Aorta (tissue), 5 donors: Measurements from ENCODE around the gene LENG9. TPM values are rescaled to one million over a fixed set of nuclear protein-coding genes. Genes with fewer than 3 reads are reported as not detected.
"Not testable (repeated sequence)": the region's sequence is repeated elsewhere in the genome, so short reads cannot be mapped to it uniquely, and the experiment has no call there.

Experiments used
- ATAC-seq: fragments of 200-7000 bp; cut with Tn5 transposase; one replicate; pipeline ENCODE4 v1.9.1; 2022; ENCODE audit warnings: moderate library complexity; ENCODE audit not compliant: low FRiP score
- DNase-seq, 2 donors: peaks; one replicate each; pipeline ENCODE4 v3.0.0-alpha.2; 2020
- H3K27ac ChIP-seq, 2 donors: one replicate each; pipeline ENCODE4 v1.5.1; 2013; ENCODE audit warnings: low read length in 2 of 2, mild to moderate bottlenecking in 2 of 2, moderate library complexity in 2 of 2, control low read depth in 1 of 2, inconsistent platforms in 1 of 2, low read depth in 1 of 2
- H3K27me3 ChIP-seq, 2 donors: one replicate each; pipeline ENCODE4 v1.6.1; 2013; ENCODE audit warnings: control low read depth in 1 of 2, low read length in 1 of 2, mild to moderate bottlenecking in 1 of 2, moderate library complexity in 1 of 2; ENCODE audit not compliant: insufficient read depth in 2 of 2, control insufficient read depth in 1 of 2
- H3K36me3 ChIP-seq, 2 donors: one replicate each; pipeline ENCODE4 v1.6.1; 2013; ENCODE audit warnings: control low read depth in 1 of 2, low read length in 1 of 2, mild to moderate bottlenecking in 1 of 2; ENCODE audit not compliant: insufficient read depth in 2 of 2, control insufficient read depth in 1 of 2
- H3K4me1 ChIP-seq, 2 donors: one replicate each; pipeline ENCODE4 v1.6.1; 2013; ENCODE audit warnings: low read length in 2 of 2, control low read depth in 1 of 2, mild to moderate bottlenecking in 1 of 2, moderate library complexity in 1 of 2; ENCODE audit not compliant: insufficient read depth in 2 of 2, control insufficient read depth in 1 of 2
- H3K4me3 ChIP-seq, 2 donors: one replicate each; pipeline ENCODE4 v1.5.1; 2013; ENCODE audit warnings: low read length in 2 of 2, control low read depth in 1 of 2, mild to moderate bottlenecking in 1 of 2
- H3K9me3 ChIP-seq: one replicate; pipeline ENCODE4 v1.6.1; 2013; ENCODE audit warnings: mild to moderate bottlenecking, low read length; ENCODE audit not compliant: control insufficient read depth
- WGBS, 2 donors: extraction: QIAGEN DNeasy Blood & Tissue Kit; methylation state at CpG; one replicate each; pipeline ENCODE4 v1.1.7; 2013; 5-methylcytosine and 5-hydroxymethylcytosine counted together
- intact Hi-C, 2 donors: fragments of 100-400 bp; cut with DNase I; formaldehyde crosslinking; loops; one replicate each; pipeline versions ENCODE4 v1.14.2 to v1.15.0; 2022
- polyA plus RNA-seq, 2 donors: library from polyadenylated mRNA; stranded (reverse); fragments of 200-250 nt; gene quantifications; one replicate each; pipeline ENCODE4 v1.2.3, GENCODE V29; 2013
- total RNA-seq, 2 donors: library from RNA; stranded (reverse); fragmentation: NEBNext Ultra II Directional; extraction: Animal tissue kit (Norgen Biotek cat#: 25700); gene quantifications; one replicate each; pipeline ENCODE4 v1.2.1, GENCODE V29; 2021
- donor health status: healthy with polysubstance abuse.
- donor health status: Bipolar disorder and iron deficiency.
- donor health status: DM: no; HTN: no; CAD: no.
- donor health status: DM: no; HTN: no; CAD: no.
- donor health status: DM: yes; HTN: yes; CAD: no.

The LENG9 gene
- total and polyA plus RNA-seq, 4 donors: 2.1 to 7.4 (median 6.0) TPM

- Histone ChIP-seq H3K36me3 (no peaks in the 10 kb centered on the region), H3K27me3 (no peaks in the 10 kb centered on the region), H3K9me3 (no peaks in the 10 kb centered on the region), H3K4me3 (peak within 1 kb of the TSS; percentile 23 to 66), H3K27ac (peak within 1 kb of the TSS in 1 of 2 donors; percentile 7), H3K4me1 (no peaks in the 10 kb centered on the region)
- ATAC-seq (peak; percentile 92), DNase-seq (peak; percentile 87 to 91)
- intact Hi-C loops: no loop called here
- 7 to 8% methylated on average over 14 of the region's 14 CpGs for WGBS, 2 donors
These were observed 9.7 kb upstream of the LENG9 start, which contains the start of gene CDC42EP5 for GRCh38 chr19:54473071-54473891. Gene CDC42EP5, minus strand, starts transcription at chr19:54473296. Its CDS starts 7,749 bp downstream, at chr19:54465547.

DNA sequence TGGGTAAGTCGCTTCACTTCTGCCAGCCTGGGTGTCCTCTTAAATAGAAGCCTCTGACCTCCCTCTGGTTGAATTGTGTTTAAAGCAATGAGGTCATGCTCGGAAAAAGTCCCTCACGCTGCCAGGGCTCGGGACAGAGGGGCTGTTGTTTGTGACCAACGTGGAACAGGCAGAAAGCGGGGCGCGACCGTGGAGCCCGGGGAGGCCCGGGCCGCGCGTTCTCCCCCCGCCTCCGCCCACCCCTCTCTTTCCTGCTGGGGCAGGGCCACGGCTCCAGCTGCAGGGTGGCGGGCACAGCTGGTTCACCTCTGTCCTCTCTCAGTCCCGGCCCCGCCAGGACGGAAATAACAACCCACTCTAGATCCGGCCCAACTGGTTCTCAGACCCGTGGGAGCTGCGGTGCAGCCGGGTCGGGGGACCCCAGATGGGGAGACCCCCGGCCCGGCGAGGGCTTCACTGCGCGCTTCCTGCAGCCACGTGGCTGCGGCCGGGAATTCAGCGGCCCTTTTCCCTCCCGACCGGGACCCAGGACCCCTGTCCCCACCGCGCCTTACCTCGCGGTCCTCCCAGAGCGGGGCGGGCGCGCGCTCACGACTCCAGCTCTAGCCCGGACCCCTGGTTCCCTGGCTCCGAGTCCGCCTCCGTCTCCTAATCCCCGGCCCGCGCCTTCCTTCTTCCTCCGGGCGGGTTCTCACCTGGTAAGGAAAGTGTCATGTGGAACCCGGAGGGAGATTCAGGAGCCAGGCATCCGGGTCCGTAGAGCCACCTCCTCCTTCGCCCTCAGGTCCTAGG, 7.6 kb upstream of the LENG9 start:
- H3K9me3 ChIP-seq: no peaks in the 10 kb centered on the region
- intact Hi-C loops: no loop called here
- peak overlapping the region in 1 of 2 donors; percentile 79 for H3K27ac ChIP-seq
- ATAC-seq (peak; percentile 58), DNase-seq (peak; percentile 59 to 84)
- WGBS, 2 donors: 1% methylated on average over 57 to 60 of the region's 60 CpGs
- no peaks in the 10 kb centered on the region for H3K4me1 ChIP-seq
- no peaks in the 10 kb centered on the region for H3K36me3 ChIP-seq
- H3K27me3 ChIP-seq: no peaks in the 10 kb centered on the region
- H3K4me3 ChIP-seq: peak overlapping the region; percentile 29 to 69

GRCh38 chr19:54470276-54470887, 6.8 kb upstream of the LENG9 start:
- Histone ChIP-seq H3K9me3 (no peaks in the 10 kb centered on the region), H3K27ac (no peak overlapping the region), H3K4me1 (no peaks in the 10 kb centered on the region), H3K36me3 (no peaks in the 10 kb centered on the region), H3K4me3 (no peak overlapping the region), H3K27me3 (no peaks in the 10 kb centered on the region)
- no peak for ATAC-seq
- DNase-seq: no peak
- intact Hi-C loops: no loop called here
- 78 to 81% methylated on average over 10 of the region's 10 CpGs for WGBS, 2 donors

DNA sequence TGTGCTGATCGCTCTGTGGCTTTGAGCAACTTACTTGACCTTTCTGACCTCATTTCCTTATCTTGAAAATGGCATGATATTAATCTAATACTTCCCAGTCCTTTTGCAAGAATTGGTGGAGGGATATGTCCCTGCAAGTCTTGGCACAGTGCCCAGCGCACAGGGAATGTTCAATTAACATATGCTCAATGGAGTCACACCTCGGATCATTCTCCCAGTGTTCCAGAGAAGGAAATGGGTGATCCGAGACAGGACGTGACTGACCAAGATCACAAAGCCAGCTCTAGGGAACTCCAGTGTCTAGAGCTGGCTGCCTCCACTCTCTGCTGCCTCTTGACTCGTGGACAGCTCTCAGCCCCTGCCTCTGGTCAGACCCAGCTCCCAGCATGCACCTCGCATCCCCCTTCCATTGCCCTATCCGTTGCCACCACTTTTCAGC, 5.9 kb upstream of the LENG9 start:
- WGBS, 2 donors: 63% methylated on average over 8 of the region's 8 CpGs
- intact Hi-C loops: loop anchor here in 1 of 2 donors (10.0 kb wide), 1 partner anchor 1655 kb away; the partner anchor contains the start of gene ZNF787
- no peaks in the 10 kb centered on the region for H3K4me1 ChIP-seq
- ATAC-seq (no peak), DNase-seq (peak in 1 of 2 donors; percentile 83)
- no peaks in the 10 kb centered on the region for H3K36me3 ChIP-seq
- H3K4me3 ChIP-seq: no peak overlapping the region
- no peaks in the 10 kb centered on the region for H3K9me3 ChIP-seq
- H3K27me3 ChIP-seq: no peaks in the 10 kb centered on the region
- H3K27ac ChIP-seq: no peak overlapping the region

DNA sequence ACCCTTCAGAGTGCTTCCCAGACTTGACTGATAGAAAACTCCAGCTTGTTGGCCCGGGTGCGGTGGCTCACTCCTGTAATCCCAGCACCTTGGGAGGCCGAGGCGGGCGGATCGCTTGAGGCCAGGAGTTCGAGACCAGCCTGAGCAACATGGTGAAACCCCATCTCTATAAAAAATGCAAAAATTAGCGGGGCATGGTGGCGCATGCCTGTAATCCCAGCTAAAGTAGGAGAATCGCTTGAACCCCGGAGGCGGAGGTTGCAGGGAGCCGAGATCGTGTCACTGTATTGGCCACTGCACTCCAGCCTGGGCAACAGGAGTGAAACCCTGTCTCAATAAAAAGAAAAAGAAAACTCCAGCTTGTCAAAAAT, 2.5 kb upstream of the LENG9 start:
- intact Hi-C loops: loop anchor here in 1 of 2 donors (10.0 kb wide), 1 partner anchor 1659 kb away; the partner anchor contains the start of gene ZNF787
- H3K4me3 ChIP-seq, H3K9me3 ChIP-seq, H3K27ac ChIP-seq, ATAC-seq, H3K4me1 ChIP-seq, H3K27me3 ChIP-seq, H3K36me3 ChIP-seq: not testable (repeated sequence)
- 94 to 96% methylated on average over 14 of the region's 14 CpGs for WGBS, 2 donors
- peak in 1 of 2 donors; percentile 58 for DNase-seq

- H3K27ac ChIP-seq: no peak overlapping the region
- intact Hi-C loops: loop anchor here in 1 of 2 donors (10.0 kb wide), 1 partner anchor 1659 kb away; the partner anchor contains the start of gene ZNF787
These were observed 2.0 kb upstream of the LENG9 start for GRCh38 chr19:54465426-54466109.

DNA sequence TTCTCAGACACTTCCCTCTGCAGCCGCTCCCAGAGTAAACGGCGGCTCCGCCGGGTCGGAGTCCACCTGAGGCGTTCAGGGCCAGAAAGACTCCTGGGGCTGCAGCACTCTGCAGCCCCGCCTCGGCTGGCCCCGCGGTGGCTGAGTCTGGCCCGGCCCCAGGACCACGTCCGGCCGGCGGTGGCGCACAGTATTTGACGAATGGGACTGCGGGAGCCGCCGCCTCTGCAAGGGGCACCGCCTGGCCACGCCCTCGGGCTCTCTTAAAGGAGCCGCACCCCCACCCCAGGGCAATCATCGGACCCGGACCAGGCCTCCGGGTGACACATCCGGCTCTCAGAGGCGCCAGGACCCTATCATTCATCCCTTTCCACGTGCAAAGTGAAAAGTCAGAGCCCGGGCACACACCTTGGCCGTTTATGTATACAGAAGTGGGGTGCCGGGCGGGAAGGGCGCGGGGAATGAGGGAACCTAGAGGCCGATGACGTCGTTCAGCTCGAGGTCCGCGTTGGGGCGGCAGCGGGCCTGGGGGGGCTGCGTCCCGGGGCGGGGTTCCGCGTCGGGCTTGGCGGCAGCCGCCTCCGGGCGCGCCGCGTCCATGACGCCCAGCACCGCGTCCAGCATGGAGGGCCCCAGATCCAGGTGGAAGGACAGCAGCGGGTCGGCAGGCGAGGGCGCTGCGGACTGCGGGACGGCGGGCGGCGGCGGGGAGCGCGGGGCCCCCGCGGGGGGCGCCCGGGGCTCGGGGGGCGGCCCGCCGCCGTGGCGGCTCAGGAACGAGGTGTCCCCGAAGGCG, 1.2 kb upstream of the LENG9 start:
- 12 to 18% methylated on average over 70 to 87 of the region's 87 CpGs for WGBS, 2 donors
- no peaks in the 10 kb centered on the region for H3K4me1 ChIP-seq
- H3K9me3 ChIP-seq: no peaks in the 10 kb centered on the region
- H3K36me3 ChIP-seq: peaks cover 0 to 8% of the 10 kb centered on the region in 2 donors
- H3K4me3 ChIP-seq: peak overlapping the region; percentile 39 to 47
- no peaks in the 10 kb centered on the region for H3K27me3 ChIP-seq
- peak overlapping the region; percentile 62 to 87 for H3K27ac ChIP-seq
- DNase-seq: peak; percentile 95 to 97
- intact Hi-C loops: loop anchor here in 1 of 2 donors (10.0 kb wide), 1 partner anchor 1660 kb away; the partner anchor contains the start of gene ZNF787
- peak; percentile 89 for ATAC-seq

More at GRCh38 chr19:54465426-54466109, 2.0 kb upstream of the LENG9 start:
- H3K36me3 ChIP-seq: peaks cover 0 to 6% of the 10 kb centered on the region in 2 donors
- ATAC-seq: no peak
- H3K4me1 ChIP-seq: no peaks in the 10 kb centered on the region
- H3K27me3 ChIP-seq: no peaks in the 10 kb centered on the region
- DNase-seq: peak; percentile 57 to 80
- no peaks in the 10 kb centered on the region for H3K9me3 ChIP-seq
- H3K4me3 ChIP-seq: no peak overlapping the region
- WGBS, 2 donors: 84% methylated on average over 44 to 49 of the region's 49 CpGs
